ENCODE results near the gene FCHSD2. TPM values are rescaled to one million over a fixed set of nuclear protein-coding genes. Genes with fewer than 3 reads are reported as not detected.

The FCHSD2 gene
- total and polyA plus RNA-seq, 2 donors from 2014 or later, result 8.0 to 58.7 TPM

- DNase-seq (no peak), FAIRE-seq (no peak)
- Histone ChIP-seq H3K4me3 (ENCODE audit: low read length in 3 of 3) (no peak overlapping the region), H3K9me3 (ENCODE audit: control insufficient read depth in 2 of 3, insufficient read depth in 1 of 3, low read length in 3 of 3) (peaks cover 0 to 6% (median 1%) of the 10 kb centered on the region in 3 donors), H3K27me3 (ENCODE audit: control insufficient read depth, insufficient read depth, low read length) (no peaks in the 10 kb centered on the region), H3K36me3 (ENCODE audit: control insufficient read depth in 2 of 3, insufficient read depth in 3 of 3, low read length in 3 of 3) (peaks cover 0 to 3% (median 0%) of the 10 kb centered on the region in 3 donors), H3K4me1 (ENCODE audit: control insufficient read depth in 2 of 3, insufficient read depth in 2 of 3, low read depth in 1 of 3, low read length in 3 of 3) (no peaks in the 10 kb centered on the region), H3K9ac (ENCODE audit: low read length in 3 of 3) (no peak overlapping the region), H3K27ac (ENCODE audit: low read depth in 2 of 2, low read length in 2 of 2) (no peak overlapping the region)
- intact Hi-C loops (cut with DNase I), result no loop called here
- TF ChIP-seq CTCF (IDR thresholded peaks at IDR 0.05; ENCODE audit: borderline replicate concordance, extremely low read depth, insufficient read depth), result no peak
These were observed 27.8 kb downstream of the FCHSD2 start for GRCh38 chr11:73114110-73114834.

- Histone ChIP-seq H3K27ac (ENCODE audit: low read depth in 2 of 2, low read length in 2 of 2) (no peak overlapping the region), H3K4me3 (ENCODE audit: low read length in 3 of 3) (no peak overlapping the region), H3K4me1 (ENCODE audit: control insufficient read depth in 2 of 3, insufficient read depth in 2 of 3, low read depth in 1 of 3, low read length in 3 of 3) (no peaks in the 10 kb centered on the region), H3K36me3 (ENCODE audit: control insufficient read depth in 2 of 3, insufficient read depth in 3 of 3, low read length in 3 of 3) (peaks cover 0 to 3% (median 0%) of the 10 kb centered on the region in 3 donors), H3K9ac (ENCODE audit: low read length in 3 of 3) (no peak overlapping the region), H3K27me3 (ENCODE audit: control insufficient read depth, insufficient read depth, low read length) (no peaks in the 10 kb centered on the region), H3K9me3 (ENCODE audit: control insufficient read depth in 2 of 3, insufficient read depth in 1 of 3, low read length in 3 of 3) (peaks cover 0 to 6% (median 1%) of the 10 kb centered on the region in 3 donors)
- no peak for TF ChIP-seq CTCF (IDR thresholded peaks at IDR 0.05; ENCODE audit: borderline replicate concordance, extremely low read depth, insufficient read depth)
- no peak for FAIRE-seq
- intact Hi-C loops (cut with DNase I), result no loop called here
- no peak for DNase-seq
These were observed 28.7 kb downstream of the FCHSD2 start for GRCh38 chr11:73113426-73113825.

GRCh38 chr11:73107597-73107996 lies 34.5 kb downstream of the FCHSD2 start:
- DNase-seq (no peak), FAIRE-seq (no peak)
- Histone ChIP-seq H3K36me3 (ENCODE audit: control insufficient read depth in 2 of 3, insufficient read depth in 3 of 3, low read length in 3 of 3) (no peaks in the 10 kb centered on the region), H3K27me3 (ENCODE audit: control insufficient read depth, insufficient read depth, low read length) (no peaks in the 10 kb centered on the region), H3K4me1 (ENCODE audit: control insufficient read depth in 2 of 3, insufficient read depth in 2 of 3, low read depth in 1 of 3, low read length in 3 of 3) (no peaks in the 10 kb centered on the region), H3K9me3 (ENCODE audit: control insufficient read depth in 2 of 3, insufficient read depth in 1 of 3, low read length in 3 of 3) (peaks cover 0 to 6% (median 1%) of the 10 kb centered on the region in 3 donors), H3K9ac (ENCODE audit: low read length in 3 of 3) (no peak overlapping the region), H3K4me3 (ENCODE audit: low read length in 3 of 3) (no peak overlapping the region), H3K27ac (ENCODE audit: low read depth in 2 of 2, low read length in 2 of 2) (no peak overlapping the region)
- intact Hi-C loops (cut with DNase I), result no loop called here
- no peak for TF ChIP-seq CTCF (IDR thresholded peaks at IDR 0.05; ENCODE audit: borderline replicate concordance, extremely low read depth, insufficient read depth)

Measured in kidney (tissue), 14 donors.